Daoy (cell line): ENCODE measurements around the gene SSBP3. TPM values are rescaled to one million over a fixed set of nuclear protein-coding genes. Genes with fewer than 3 reads are reported as not detected.

Experiments used
- DNase-seq: peaks from one replicate; pipeline ENCODE4 v3.0.0-alpha.2; 2015; ENCODE audit warnings: low read depth
- total RNA-seq: library from RNA; depleted of rRNA; stranded (reverse); fragments of >200 nt; shearing (Covaris generic); gene quantifications from 2 replicates; pipeline ENCODE4 v1.2.3, GENCODE V29; 2014; rRNA removed

SSBP3 gene
- total RNA-seq, 1 experiment from 2014 or later, result 21.2 TPM

DNA sequence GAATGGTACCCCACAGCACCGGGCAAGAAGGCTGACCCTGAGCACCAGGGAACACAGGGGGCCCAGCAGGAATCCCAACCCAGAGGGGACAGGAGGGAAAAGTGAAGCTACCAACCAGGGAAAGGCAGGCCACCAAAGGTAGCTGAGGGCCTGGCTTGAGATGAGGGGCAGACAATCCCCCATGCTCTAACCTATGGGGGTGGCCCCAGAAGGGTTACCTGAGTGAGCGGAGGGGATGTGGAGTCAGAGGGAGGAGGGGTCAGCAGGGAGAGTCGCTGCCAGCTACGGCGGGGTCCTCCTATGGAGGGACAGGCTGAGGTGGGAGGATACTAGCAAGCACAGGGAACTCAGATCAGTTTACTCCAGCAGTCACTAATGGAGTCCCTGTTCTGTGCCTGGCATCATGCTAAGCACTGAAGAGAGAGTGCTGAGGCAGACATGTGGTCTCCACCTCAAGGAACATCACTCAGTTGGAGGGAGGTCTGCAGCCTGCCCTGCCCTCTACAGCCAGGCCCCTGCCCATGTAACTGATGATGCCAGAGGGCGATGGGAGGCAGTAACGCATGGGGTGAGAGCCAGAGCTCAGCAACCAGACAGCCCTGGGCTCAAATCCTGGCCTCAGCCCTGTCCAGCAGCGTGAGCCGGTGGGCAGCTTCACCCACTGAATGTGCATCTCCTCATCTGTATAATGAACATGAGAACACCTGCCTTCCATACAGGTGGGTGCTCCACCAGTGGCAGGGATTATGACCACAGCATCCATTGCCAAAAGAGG, 227.7 kb downstream of the SSBP3 start:
- no peak for DNase-seq

DNA sequence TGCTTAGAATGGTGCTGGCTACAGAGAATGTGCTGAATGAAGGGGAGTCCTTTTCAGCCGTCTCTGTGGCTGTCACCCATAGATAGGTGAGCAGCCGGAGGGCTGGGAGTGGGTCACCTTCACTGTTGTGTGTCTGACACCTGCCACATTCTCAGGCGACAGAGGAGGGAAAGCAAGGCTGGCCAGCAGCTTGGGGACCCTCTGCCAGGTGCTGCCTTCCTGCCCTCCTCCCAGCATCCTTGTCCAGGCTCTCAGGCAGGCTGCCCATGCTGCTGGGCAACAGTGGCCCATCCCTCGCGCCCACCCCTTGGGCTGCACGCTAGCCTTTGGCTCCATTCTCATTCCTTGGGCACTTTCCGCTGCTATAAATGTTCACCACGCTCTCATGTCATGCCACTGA, 228.5 kb downstream of the SSBP3 start:
- DNase-seq, result no peak

GRCh38 chr1:54176621-54177327, 229.4 kb downstream of the SSBP3 start:
- DNase-seq, result no peak

Other genes with a start within 250 kb of the SSBP3 start
- gene CYB5RL, start 206.4 kb downstream of the SSBP3 start, total RNA-seq, result 3.8 and 8.9 TPM in 2 replicates
- gene MRPL37, start 206.2 kb downstream of the SSBP3 start, total RNA-seq, result 170 TPM in 2 replicates
- 1.3 and 1.4 TPM in 2 replicates for gene ACOT11, start 141.8 kb upstream of the SSBP3 start, total RNA-seq
- gene FAM151A, start 217.1 kb upstream of the SSBP3 start, total RNA-seq, result not detected in 2 replicates
- gene MROH7, start 235.4 kb upstream of the SSBP3 start, total RNA-seq, result not detected in 2 replicates